Measurements from ENCODE around the gene PRDM5.

DNA sequence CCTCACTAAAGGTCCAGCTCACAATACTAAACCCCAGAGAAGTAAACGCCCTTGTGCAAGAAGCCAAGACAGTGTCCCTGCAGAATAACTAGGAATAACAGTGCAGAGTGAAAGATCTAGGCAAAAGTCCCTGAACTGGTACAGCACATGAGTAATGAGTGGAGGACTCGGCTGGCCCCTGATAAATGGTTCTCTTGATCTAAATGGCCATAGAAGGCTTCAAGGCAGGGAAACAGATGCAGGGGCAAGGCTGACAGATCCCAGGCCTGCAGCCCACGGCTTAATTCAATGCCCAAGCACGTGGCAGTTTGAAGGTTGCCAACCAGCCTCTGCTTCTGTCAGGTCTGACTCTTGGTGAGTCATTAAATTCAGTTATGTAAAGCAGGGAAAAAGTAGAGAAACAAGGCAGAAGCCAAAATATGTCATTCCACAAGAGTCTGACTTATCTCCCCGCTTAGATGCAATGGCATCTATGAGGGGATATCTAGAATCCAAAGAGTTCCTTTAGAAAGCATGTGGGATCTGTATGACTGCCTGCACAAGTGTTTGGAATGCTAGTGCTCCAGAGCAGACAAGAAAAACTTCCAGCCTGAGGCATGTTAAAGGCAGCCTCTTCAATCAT, 121.3 kb downstream of the PRDM5 start:
- TF ChIP-seq NFIC (IDR thresholded peaks at IDR 0.05; ENCODE audit: low read length), result no peak
- TF ChIP-seq, protein P1, sequence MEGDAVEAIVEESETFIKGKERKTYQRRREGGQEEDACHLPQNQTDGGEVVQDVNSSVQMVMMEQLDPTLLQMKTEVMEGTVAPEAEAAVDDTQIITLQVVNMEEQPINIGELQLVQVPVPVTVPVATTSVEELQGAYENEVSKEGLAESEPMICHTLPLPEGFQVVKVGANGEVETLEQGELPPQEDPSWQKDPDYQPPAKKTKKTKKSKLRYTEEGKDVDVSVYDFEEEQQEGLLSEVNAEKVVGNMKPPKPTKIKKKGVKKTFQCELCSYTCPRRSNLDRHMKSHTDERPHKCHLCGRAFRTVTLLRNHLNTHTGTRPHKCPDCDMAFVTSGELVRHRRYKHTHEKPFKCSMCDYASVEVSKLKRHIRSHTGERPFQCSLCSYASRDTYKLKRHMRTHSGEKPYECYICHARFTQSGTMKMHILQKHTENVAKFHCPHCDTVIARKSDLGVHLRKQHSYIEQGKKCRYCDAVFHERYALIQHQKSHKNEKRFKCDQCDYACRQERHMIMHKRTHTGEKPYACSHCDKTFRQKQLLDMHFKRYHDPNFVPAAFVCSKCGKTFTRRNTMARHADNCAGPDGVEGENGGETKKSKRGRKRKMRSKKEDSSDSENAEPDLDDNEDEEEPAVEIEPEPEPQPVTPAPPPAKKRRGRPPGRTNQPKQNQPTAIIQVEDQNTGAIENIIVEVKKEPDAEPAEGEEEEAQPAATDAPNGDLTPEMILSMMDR (CRISPR knock-in tag; IDR thresholded peaks at IDR 0.05), result no peak
- no peak for TF ChIP-seq POLR2A (IDR thresholded peaks at IDR 0.05; ENCODE audit: insufficient read depth in 1 of 2, low read depth in 2 of 2, low read length in 2 of 2)
- no peak for TF ChIP-seq ZNF143 (CRISPR knock-in tag; IDR thresholded peaks at IDR 0.05)
- TF ChIP-seq ZNF263 (CRISPR knock-in tag; IDR thresholded peaks at IDR 0.05), result no peak
- no peak for TF ChIP-seq REPIN1 (CRISPR knock-in tag; IDR thresholded peaks at IDR 0.05; ENCODE audit: borderline replicate concordance, low read depth)
